Activated CD4-positive, CD25-positive, alpha-beta regulatory T cell (primary cell): ENCODE measurements around the gene TLL2.

Experiments used
- DNase-seq, 4 experiments: peaks; one replicate each; lab custom pipeline; 2025; lab: John Stamatoyannopoulos, UW

The TLL2 gene

GRCh38 chr10:96421995-96422394 is 91.7 kb downstream of the TLL2 start:
- no peak for DNase-seq

- no peak for DNase-seq
Measured at GRCh38 chr10:96420228-96421009, 93.3 kb downstream of the TLL2 start.

GRCh38 chr10:96419351-96419750 is 94.4 kb downstream of the TLL2 start:
- no peak for DNase-seq

GRCh38 chr10:96418582-96418981 is 95.1 kb downstream of the TLL2 start:
- no peak for DNase-seq

- no peak for DNase-seq
Measured at GRCh38 chr10:96417441-96417840, 96.3 kb downstream of the TLL2 start.

- DNase-seq = no peak
Measured at GRCh38 chr10:96416643-96417042, 97.1 kb downstream of the TLL2 start.

GRCh38 chr10:96415891-96416554 is 97.7 kb downstream of the TLL2 start:
- no peak for DNase-seq

- no peak for DNase-seq
Measured at GRCh38 chr10:96415150-96415890, 98.4 kb downstream of the TLL2 start.

GRCh38 chr10:96414303-96414702 is 99.4 kb downstream of the TLL2 start:
- DNase-seq = no peak

GRCh38 chr10:96413151-96413787 is 100.5 kb downstream of the TLL2 start:
- no peak for DNase-seq

GRCh38 chr10:96411716-96412320 is 101.9 kb downstream of the TLL2 start:
- no peak for DNase-seq

GRCh38 chr10:96410296-96410695 is 103.4 kb downstream of the TLL2 start:
- no peak for DNase-seq

- no peak for DNase-seq
Measured at GRCh38 chr10:96408201-96408600, 105.5 kb downstream of the TLL2 start.

GRCh38 chr10:96407560-96408069 is 106.1 kb downstream of the TLL2 start:
- DNase-seq = no peak

GRCh38 chr10:96406091-96406490 is 107.6 kb downstream of the TLL2 start:
- DNase-seq = no peak

GRCh38 chr10:96402417-96403305 is 111.1 kb downstream of the TLL2 start:
- no peak for DNase-seq

- no peak for DNase-seq
Measured at GRCh38 chr10:96401036-96401435, 112.7 kb downstream of the TLL2 start.

GRCh38 chr10:96400465-96400864 is 113.3 kb downstream of the TLL2 start:
- DNase-seq = no peak

- DNase-seq = no peak
Measured at GRCh38 chr10:96397902-96398301, 115.8 kb downstream of the TLL2 start.
